ENCODE measurements around the gene SLC12A5.

SLC12A5 gene

DNA sequence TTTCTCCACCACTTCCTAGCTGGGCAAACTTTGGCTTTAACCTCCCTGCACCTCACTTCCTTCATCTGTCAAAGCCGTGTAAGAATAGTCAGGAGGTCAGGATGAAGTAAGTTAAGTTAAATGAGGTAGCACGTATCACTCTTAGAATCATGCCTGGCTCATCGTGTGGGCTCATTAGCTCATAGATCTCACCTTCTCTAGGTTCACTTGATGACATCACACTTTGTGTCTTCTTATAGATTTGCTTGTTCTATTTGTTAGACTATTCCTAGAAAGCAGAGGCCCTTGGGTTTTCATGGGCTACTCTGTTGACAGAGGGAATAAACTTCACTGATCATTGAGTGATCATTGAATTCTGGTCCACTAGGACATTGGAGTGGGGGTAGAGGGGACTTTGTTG, 72.9 kb downstream of the SLC12A5 start:
- no peak for TF ChIP-seq CTCF (IDR thresholded peaks at IDR 0.05; ENCODE audit: low read depth, low read length)
- Histone ChIP-seq H3K27me3 (peaks cover 11% of the 10 kb centered on the region; the same call in 1 of the 2 replicates), H3K4me3 (ENCODE audit: low read depth, low read length) (no peak overlapping the region), H3K36me3 (no peaks in the 10 kb centered on the region), H3K4me1 (no peaks in the 10 kb centered on the region), H3K9me3 (no peaks in the 10 kb centered on the region)
- no peak for DNase-seq

GRCh38 chr20:46102940-46103339, 73.9 kb downstream of the SLC12A5 start:
- no peaks in the 10 kb centered on the region for H3K9me3 ChIP-seq
- DNase-seq: no peak
- H3K4me1 ChIP-seq: no peaks in the 10 kb centered on the region
- no peak overlapping the region for H3K4me3 ChIP-seq (ENCODE audit: low read depth, low read length)
- TF ChIP-seq CTCF (IDR thresholded peaks at IDR 0.05; ENCODE audit: low read depth, low read length): no peak
- H3K36me3 ChIP-seq: no peaks in the 10 kb centered on the region
- H3K27me3 ChIP-seq: peaks cover 11% of the 10 kb centered on the region; the same call in 1 of the 2 replicates

DNA sequence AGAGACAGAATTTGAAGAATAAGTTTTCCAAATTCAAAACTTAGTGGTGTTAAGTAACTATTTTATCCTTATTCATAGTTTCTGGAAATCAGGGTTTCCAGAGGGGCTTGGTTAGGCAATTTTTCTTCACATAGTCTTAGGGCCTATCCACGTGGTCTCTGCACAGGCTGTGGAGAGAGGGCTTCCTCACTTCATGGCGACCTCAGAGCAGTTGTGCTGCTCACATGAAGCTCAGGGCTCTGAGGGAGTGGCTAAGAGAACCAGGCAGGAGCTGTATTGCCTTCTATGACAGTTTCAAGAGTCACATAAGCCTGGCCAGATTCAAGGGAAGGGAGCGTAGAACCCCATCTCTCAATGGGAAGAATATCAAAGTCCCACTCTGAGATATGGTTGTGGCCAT, 75.2 kb downstream of the SLC12A5 start:
- Histone ChIP-seq H3K4me1 (no peaks in the 10 kb centered on the region), H3K4me3 (ENCODE audit: low read depth, low read length) (no peak overlapping the region), H3K36me3 (no peaks in the 10 kb centered on the region), H3K27me3 (peaks cover 10% of the 10 kb centered on the region; the same call in 1 of the 2 replicates), H3K9me3 (no peaks in the 10 kb centered on the region)
- TF ChIP-seq CTCF (IDR thresholded peaks at IDR 0.05; ENCODE audit: low read depth, low read length): no peak
- DNase-seq: no peak

DNA sequence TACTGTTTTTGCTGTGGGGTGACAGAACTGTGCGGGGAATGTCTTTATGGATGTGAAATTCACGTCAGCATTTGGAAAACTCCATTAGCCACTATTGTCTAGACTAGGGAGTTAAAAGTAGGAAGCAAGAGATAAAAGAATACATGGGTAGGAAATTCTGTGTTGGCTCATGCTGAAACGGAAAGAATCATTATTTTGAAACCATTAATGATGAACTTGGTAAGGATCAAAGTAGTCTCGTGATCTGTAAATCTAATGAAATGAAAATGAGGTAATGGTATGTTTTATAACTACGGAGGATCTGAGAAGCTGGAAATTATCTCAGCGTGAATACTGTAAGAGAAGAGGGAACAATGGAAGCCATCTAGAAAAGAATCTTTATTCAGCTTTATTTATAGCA, 78.0 kb downstream of the SLC12A5 start:
- no peak for DNase-seq

GRCh38 chr20:46108435-46108841, 79.4 kb downstream of the SLC12A5 start:
- no peak for DNase-seq
- H3K9me3 ChIP-seq: no peaks in the 10 kb centered on the region
- peaks cover 3% of the 10 kb centered on the region for H3K4me1 ChIP-seq
- H3K4me3 ChIP-seq (ENCODE audit: low read depth, low read length): no peak overlapping the region
- TF ChIP-seq CTCF (IDR thresholded peaks at IDR 0.05; ENCODE audit: low read depth, low read length): 0 out of 2 replicates have a peak, but pooled peaks have one; percentile 2
- H3K36me3 ChIP-seq: no peaks in the 10 kb centered on the region
- H3K27me3 ChIP-seq: peaks cover 11% of the 10 kb centered on the region; the same call in 1 of the 2 replicates

More for the DNA sequence above, 78.0 kb downstream of the SLC12A5 start:
- TF ChIP-seq CTCF (IDR thresholded peaks at IDR 0.05; ENCODE audit: low read depth, low read length): no peak
- Histone ChIP-seq H3K36me3 (no peaks in the 10 kb centered on the region), H3K27me3 (peaks cover 11% of the 10 kb centered on the region; the same call in 1 of the 2 replicates), H3K9me3 (no peaks in the 10 kb centered on the region), H3K4me3 (ENCODE audit: low read depth, low read length) (no peak overlapping the region), H3K4me1 (no peaks in the 10 kb centered on the region)

GRCh38 chr20:46108976-46109375, 80.0 kb downstream of the SLC12A5 start:
- H3K9me3 ChIP-seq: no peaks in the 10 kb centered on the region
- H3K4me1 ChIP-seq: peaks cover 3% of the 10 kb centered on the region
- no peak for TF ChIP-seq CTCF (IDR thresholded peaks at IDR 0.05; ENCODE audit: low read depth, low read length)
- no peak overlapping the region for H3K4me3 ChIP-seq (ENCODE audit: low read depth, low read length)
- no peaks in the 10 kb centered on the region for H3K36me3 ChIP-seq
- DNase-seq: no peak
- peaks cover 11% of the 10 kb centered on the region; the same call in 1 of the 2 replicates for H3K27me3 ChIP-seq
